GF-D8 (cell line): ENCODE results near the gene C9orf152.
"Not testable (repeated sequence)": the region's sequence is repeated elsewhere in the genome, so short reads cannot be mapped to it uniquely, and the experiment has no call there.

Experiments
- DNase-seq: peaks from one replicate; lab custom pipeline; 2025; lab: John Stamatoyannopoulos, UW

C9orf152 gene

GRCh38 chr9:110208031-110208430 lies at the start of gene C9orf152:
Gene C9orf152, minus strand, starts transcription at chr9:110208159. Its CDS starts 580 bp downstream, at chr9:110207579.
- no peak for DNase-seq

GRCh38 chr9:110257097-110257841 lies 49.3 kb upstream of the C9orf152 start:
- peak; percentile 67 for DNase-seq

GRCh38 chr9:110256380-110257096 lies 48.6 kb upstream of the C9orf152 start, which contains the start of gene TXN:
Gene TXN, minus strand, starts transcription at chr9:110256507. Its CDS starts 72 bp downstream, at chr9:110256435.
- peak; percentile 89 for DNase-seq

- no peak for DNase-seq
These were observed 47.8 kb upstream of the C9orf152 start for GRCh38 chr9:110255463-110256379.

GRCh38 chr9:110255034-110255462 lies 47.1 kb upstream of the C9orf152 start:
- DNase-seq: no peak

GRCh38 chr9:110254500-110254899 lies 46.5 kb upstream of the C9orf152 start:
- DNase-seq: no peak

- no peak for DNase-seq
These were observed 44.7 kb upstream of the C9orf152 start for GRCh38 chr9:110252509-110253139.

- DNase-seq: not testable (repeated sequence)
These were observed 43.8 kb upstream of the C9orf152 start for GRCh38 chr9:110251770-110252169.

- no peak for DNase-seq
These were observed 43.3 kb upstream of the C9orf152 start for GRCh38 chr9:110251212-110251611.

GRCh38 chr9:110249603-110250002 lies 41.6 kb upstream of the C9orf152 start:
- no peak for DNase-seq

GRCh38 chr9:110248361-110248760 lies 40.4 kb upstream of the C9orf152 start:
- DNase-seq: no peak

GRCh38 chr9:110246214-110246613 lies 38.3 kb upstream of the C9orf152 start:
- no peak for DNase-seq

- no peak for DNase-seq
These were observed 36.7 kb upstream of the C9orf152 start for GRCh38 chr9:110244616-110245015.

- no peak for DNase-seq
These were observed 33.9 kb upstream of the C9orf152 start for GRCh38 chr9:110241858-110242321.

GRCh38 chr9:110241260-110241857 lies 33.4 kb upstream of the C9orf152 start:
- DNase-seq: no peak

- no peak for DNase-seq
These were observed 32.2 kb upstream of the C9orf152 start for GRCh38 chr9:110240198-110240597.

- DNase-seq: no peak
These were observed 20.4 kb upstream of the C9orf152 start for GRCh38 chr9:110228321-110228720.

GRCh38 chr9:110224583-110224982 lies 16.6 kb upstream of the C9orf152 start:
- no peak for DNase-seq

GRCh38 chr9:110220809-110221208 lies 12.8 kb upstream of the C9orf152 start:
- DNase-seq: no peak

- DNase-seq: no peak
These were observed 9.7 kb upstream of the C9orf152 start for GRCh38 chr9:110217656-110218099.
